NCI-H128 (cell line): ENCODE results near the gene TMX2.
"Not testable (repeated sequence)": the region's sequence is repeated elsewhere in the genome, so short reads cannot be mapped to it uniquely, and the experiment has no call there.

ENCODE experiments used
- DNase-seq: peaks from one replicate; lab custom pipeline; 2025; ENCODE audit not compliant: unreplicated experiment; lab: John Stamatoyannopoulos, UW

The TMX2 gene

DNA sequence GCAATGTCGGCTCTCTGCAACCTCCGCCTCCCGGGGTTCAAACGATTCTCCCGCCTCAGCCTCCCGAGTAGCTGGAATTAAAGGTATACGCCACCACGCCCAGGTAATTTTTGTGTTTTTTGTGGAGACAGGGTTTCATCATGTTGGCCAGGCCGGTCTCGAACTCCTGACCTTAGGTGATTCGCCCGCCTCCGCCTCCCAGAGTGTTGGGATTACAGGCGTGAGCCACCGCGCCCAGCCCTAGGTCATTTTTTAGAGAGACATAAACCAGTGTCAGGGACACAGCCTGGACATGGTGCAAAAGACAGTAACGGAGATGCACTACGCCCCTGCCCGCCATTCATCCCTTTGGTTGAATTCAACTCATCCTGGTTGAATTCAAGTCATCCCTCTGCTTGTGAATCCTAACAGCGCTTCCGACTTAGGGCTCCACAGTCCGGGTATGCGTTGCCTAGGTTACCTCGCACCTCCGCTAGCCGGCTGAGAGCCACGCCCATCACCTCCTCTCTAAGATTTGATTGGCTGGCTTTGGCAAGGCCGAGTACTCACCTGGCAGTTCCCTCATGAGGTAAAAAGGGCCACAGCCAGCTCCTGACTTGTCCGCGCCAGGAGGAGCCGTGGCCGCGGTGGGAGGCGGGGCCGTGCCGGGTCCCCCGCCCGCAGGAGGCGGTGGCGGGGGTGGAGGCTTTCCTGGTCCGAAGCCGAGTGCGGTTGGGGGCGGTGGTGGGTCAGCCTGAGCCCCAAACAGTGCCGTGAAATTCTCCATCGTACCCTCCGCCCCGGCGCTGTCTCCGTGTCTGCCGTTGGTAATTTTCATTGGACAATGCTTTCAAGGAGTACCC, 758 bp upstream of the TMX2 start, which contains the start of gene MED19:
TSS of gene MED19 (minus strand) at position 802 of the 842 bp plus-strand sequence. CDS start at position 766, 36 bp downstream.
- peak; percentile 82 for DNase-seq

DNA sequence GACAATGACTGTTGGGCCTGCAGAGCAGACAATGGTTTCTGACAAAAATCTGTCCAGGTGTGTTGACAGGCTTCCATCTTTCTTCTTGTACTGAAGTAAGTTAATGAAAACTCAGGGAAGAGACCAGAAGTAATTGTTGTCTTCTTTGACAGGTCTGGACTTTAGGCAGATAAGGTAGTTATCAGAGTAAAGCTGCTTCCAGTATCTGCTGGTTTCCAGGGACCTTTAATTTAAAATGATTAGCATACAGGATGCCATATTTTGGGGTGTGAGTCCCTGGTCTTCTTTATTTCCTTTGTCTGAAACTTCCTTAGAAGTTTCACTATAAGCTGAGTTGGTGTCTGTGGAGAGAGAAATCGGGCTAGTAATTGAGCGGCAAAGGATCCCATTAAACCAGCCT, 1.4 kb downstream of the TMX2 start:
- DNase-seq, result no peak

DNA sequence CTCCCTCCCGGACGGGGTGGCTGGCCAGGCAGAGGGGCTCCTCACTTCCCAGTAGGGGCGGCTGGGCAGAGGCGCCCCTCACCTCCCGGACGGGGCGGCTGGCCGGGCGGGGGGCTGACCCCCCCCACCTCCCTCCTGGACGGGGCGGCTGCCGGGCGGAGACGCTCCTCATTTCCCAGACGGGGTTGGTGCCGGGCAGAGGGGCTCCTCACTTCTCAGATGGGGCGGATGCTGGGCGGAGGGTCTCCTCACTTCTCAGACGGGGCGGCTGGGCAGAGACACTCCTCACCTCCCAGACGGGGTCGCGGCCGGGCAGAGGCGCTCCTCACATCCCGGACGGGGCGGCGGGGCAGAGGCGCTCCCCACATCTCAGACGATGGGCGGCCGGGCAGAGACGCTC, 4.3 kb downstream of the TMX2 start:
- not testable (repeated sequence) for DNase-seq

DNA sequence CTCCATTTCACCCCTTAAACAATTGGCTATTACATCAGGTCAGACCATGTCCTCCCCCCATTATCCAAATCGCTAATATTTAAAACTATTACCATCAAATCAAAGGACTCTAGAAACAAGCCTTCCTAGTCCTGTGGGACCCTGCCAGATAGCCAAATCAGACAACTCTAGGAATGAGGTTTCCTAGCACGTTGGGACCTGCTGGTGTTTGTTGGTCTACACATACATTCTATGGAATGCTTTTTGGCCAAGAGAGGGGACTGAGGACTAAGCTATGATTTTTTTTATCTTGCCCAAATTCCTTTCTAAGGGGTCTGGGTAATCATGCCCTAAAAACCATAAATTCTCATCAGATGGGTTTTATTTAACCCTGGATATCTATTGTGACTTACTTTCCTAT, 14.8 kb downstream of the TMX2 start:
- DNase-seq, result no peak

DNA sequence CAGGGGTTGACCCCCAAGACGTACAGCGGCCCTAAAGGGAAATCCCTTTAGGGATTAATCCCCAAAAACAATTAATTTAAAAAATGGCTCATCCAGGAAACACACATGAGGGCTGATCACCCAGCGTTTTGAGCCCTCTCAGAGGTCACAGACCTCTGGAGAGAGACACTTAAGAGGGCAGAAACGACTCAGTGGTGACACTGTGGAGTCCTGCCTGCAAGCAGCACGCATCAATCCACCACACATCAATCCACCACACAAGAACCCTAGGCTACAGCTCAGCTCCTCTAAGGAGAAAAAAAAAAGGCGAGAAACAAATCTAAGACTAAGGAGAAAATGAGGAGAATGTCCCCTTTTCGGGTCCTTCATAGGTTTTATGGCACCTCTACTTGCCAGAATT, 16.4 kb downstream of the TMX2 start:
- DNase-seq, result no peak

DNA sequence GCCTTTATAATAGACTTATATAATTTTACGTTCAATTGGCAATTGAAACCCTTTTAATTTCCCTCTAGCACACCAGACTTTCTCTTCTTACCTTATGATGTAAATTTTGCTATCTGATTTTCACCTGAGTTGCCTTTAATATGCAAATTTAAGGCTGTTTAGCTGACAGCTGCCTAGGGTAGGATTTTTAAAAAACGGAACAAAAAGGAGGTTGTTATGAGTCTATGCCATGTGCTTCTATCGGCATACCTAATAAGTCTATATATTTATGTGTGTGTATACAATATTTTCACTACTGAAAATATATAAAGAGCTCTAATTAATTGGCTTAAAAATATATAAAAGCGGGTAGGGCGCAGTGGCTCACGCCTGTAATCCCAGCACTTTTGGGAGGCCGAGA, 17.1 kb downstream of the TMX2 start:
- no peak for DNase-seq

DNA sequence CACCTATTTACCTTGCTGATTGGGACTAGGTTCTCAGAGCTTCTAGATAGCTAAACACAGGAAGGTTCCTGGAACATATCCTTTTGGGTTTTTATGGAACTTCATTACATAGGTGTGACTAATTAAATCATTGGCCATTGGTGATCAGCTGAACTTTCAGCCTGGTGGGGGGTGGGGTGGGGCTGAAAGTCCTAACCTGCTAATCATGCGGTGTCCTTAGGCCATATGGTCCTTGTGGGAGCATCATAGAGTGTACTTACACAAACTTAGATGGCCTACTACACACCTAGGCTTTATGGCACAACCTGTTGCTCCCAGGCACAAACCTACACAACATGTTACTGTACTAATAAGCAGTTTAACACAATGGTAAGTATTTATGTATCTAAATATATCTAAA, 20.3 kb downstream of the TMX2 start:
- no peak for DNase-seq

DNA sequence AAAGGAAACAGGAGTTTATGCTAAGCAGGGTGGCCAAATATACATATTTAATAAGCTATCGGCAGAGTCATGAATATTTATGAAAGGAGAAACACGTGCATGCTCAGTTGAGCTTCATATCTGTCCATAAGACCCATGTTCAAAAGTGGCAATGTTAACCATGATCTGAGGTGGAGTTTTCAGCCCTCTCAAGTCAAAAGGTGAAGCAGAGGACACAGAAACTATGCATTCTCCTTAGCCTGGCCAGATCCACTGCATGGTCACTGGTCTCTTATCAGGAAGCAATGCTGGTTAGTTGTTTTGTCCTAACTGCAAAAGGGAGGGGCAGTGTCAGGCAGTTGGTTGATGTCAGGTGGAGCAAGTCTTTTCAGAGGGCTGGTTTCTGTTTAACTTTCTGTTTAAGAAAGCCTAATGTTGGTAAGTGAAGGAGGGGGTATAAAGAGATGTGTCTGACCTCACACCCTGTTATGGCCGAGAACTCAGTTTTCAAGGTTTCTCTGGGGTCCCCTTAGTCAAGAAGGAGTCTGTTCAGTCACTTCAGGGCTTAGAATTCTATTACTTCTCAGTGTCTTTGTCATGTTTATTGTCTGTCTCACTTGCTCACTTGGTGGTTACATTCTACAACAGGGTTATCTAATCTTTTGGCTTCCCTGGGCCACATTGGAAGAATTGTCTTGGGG, 23.4 kb downstream of the TMX2 start:
- DNase-seq, result no peak

DNA sequence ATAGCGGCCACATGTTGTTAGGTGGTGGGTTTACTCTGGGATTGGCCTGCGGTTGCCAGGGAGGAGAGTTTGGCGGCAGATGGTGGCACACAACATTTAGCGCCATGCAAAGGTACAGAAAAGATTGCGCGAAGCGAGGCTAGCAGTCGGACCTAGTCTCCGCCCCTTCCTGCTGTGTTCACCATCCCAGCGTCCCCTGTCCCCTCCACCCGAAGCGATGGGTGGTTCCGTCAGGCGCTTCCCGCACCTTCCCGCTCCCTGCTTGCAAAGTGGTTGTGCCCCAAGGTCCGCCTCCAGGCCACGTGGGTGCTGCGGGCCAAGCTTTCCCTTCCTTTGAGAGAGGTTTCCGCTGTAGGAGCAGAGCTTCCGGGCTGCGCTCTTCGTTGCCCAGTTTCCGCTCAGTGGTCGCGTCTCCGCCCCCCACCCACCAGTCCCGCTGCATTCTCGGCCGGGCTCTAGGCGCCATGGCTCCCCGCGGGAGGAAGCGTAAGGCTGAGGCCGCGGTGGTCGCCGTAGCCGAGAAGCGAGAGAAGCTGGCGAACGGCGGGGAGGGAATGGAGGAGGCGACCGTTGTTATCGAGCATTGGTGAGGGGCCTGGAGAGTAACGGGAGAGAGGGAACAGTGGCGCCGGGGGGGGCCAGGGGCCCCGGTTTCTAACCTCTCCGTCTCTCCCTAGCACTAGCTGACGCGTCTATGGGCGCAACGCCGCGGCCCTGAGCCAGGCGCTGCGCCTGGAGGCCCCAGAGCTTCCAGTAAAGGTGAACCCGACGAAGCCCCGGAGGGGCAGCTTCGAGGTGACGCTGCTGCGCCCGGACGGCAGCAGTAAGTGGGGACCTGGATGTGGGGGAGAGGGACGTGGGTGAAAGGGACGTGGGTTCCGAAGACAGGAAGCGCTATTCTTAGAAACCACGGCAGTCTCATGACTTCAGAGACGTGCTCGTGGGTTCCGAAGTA, 29.0 kb downstream of the TMX2 start, which contains the start of gene SELENOH:
TSS of gene SELENOH (plus strand) at position 360 of the 955 bp plus-strand sequence. CDS start at position 465, 105 bp downstream.
- peak; percentile 95 for DNase-seq

DNA sequence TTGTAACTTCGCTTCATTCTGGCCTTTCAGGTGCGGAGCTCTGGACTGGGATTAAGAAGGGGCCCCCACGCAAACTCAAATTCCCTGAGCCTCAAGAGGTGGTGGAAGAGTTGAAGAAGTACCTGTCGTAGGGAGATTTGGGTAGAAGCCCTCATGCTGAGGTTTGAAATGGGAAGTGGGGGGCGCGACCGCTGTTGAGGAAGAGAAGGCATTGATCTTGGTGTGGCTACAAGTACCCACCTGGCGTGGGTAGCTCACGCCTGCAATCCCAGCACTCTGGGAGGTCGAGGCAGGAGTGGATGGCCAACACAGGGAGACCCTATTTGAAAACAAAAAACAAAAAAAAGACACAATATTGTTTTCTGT, 29.7 kb downstream of the TMX2 start:
- DNase-seq, result no peak

DNA sequence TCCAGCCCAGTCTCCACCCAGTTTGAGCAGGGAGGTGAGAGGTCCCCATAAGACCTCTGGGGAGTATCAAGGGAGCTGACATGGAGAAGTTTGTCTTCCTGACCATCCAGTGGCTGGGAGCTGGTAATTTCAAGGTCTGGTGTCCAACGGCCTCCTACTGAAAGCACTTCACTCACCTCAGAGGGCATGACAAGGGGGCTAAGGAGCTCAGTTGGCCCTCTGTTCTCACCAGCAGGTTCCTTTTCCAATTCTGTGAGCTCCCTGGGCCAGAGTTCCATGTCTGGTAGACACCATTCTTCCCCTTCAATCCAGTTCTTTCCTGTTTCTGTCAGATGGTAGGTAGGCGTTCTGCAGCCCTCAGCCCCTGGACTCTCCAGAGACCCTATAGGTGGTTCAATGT, 32.0 kb downstream of the TMX2 start:
- no peak for DNase-seq

DNA sequence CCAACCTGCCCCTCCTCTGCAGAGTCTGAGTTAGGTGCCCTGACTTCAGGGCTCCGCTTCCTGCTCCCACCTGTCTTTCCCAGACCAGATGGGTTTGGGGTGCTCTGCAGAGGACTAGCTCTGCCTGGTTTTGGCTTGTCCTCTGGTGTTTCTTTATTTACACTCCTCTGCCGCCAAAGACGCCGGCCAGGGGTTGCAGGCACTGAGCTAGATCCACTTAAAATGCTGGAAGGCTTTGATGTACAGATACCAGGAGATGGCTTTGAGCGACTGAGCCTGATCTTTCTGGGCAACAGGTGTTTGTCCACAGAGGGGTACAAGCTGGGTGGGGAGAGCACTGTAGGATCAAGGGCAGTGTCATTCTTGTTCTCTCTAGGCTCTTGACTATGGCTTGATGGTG, 32.8 kb downstream of the TMX2 start:
- no peak for DNase-seq

DNA sequence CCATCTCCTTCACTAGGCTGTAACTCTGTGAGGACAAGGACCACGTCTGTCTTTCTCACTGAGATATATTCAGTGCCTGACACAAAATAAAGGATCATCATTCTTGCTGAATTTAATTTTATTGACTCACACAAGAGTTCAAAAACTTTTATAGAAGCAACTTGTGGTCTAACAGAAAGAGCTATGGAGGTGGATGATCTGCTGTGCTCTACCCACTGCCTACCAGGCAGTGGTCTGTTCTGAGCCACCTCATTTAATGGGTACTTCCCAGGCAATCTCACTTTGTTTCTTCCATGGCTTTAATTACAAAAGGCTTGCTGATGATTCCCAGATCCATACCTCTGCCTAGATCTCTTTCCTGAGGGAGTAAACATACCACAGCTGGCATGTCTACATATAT, 34.5 kb downstream of the TMX2 start:
- no peak for DNase-seq

DNA sequence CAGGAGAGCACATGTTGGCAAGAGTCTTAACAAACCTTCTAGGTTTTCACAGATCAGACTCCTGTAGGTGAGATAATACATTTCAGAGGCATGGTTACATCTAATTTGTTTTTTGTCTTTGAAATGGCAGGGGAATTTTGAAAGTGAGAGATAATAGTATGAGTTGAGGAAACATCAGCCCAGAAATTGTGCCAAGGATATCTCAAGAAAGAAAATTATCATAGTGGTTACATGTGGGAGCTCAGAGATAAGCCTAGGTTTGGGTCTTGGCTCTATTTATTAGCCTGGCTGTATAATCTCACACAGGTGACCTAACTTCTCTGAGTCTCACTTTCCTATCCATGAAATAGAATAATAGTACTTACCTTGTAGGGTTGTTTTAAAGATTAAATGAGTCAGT, 38.8 kb downstream of the TMX2 start:
- DNase-seq, result no peak

DNA sequence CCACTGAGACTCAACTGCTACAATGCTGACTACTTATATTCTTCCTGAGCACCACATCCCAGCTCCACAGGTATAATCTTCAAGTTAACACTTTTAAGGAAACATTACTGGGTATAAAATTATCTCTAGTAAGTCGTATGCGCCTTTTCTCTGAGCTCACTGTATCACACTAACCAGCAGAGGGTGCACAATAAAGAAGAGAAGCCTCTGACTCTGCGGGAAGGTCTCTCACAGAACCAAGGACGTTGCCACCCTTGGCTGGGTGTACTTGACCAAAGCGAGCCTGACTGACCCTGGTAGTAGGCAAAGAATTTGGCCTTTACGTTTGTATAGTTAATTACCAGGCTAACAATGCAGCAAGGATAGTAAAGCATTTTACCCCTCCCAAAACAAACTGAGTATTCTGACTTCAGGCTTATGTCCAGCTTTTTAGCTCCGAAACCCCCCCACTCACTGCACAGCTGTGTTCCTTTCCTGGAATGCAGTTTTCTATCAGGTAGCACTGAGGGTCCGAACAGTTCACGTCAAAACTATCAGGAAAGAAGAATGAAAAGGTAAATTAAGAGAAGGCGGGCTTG, 39.4 kb downstream of the TMX2 start, which contains the start of gene BTBD18:
TSS of gene BTBD18 (minus strand) at position 144 of the 578 bp plus-strand sequence. CDS start 631 bp downstream, outside the sequence.
- no peak for DNase-seq

DNA sequence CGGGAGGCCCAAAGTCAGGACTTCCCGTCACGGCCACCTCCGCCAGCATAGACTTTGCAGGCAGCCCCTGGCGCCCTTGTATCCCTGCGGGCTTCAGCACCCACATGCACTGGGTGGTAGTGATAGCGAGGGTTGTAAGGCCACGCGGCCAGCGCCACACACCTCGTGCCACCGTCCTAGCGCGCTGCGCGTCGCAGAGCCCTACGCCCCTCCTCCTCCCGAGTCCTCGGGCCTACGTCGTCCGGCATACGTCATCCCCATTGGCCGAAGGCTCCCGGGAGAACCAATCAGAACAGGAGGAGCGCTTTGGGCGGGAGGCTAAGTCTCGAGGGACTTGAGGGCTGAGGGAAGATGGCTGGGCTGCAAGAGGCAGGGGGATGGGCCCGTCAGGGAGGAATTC, 40.6 kb downstream of the TMX2 start:
- DNase-seq, result no peak

DNA sequence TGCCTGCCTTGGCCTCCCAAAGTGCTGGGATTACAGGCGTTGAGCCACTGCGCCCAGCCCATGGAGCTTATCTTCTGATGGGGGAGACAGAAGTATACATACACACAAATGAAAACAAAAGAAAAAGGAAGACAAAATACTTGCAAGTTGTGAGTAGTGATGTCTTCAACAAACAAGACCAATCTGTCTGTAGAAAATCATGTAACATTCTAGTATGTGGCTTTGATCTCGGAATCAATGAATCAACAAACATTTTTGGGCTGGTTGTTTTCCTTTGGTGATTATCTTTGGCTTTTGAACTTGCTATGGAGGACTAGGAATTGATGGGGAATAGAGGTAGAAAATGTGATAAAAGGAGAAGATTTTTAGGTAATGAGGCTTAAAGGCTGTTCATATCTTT, 45.8 kb downstream of the TMX2 start:
- no peak for DNase-seq

DNA sequence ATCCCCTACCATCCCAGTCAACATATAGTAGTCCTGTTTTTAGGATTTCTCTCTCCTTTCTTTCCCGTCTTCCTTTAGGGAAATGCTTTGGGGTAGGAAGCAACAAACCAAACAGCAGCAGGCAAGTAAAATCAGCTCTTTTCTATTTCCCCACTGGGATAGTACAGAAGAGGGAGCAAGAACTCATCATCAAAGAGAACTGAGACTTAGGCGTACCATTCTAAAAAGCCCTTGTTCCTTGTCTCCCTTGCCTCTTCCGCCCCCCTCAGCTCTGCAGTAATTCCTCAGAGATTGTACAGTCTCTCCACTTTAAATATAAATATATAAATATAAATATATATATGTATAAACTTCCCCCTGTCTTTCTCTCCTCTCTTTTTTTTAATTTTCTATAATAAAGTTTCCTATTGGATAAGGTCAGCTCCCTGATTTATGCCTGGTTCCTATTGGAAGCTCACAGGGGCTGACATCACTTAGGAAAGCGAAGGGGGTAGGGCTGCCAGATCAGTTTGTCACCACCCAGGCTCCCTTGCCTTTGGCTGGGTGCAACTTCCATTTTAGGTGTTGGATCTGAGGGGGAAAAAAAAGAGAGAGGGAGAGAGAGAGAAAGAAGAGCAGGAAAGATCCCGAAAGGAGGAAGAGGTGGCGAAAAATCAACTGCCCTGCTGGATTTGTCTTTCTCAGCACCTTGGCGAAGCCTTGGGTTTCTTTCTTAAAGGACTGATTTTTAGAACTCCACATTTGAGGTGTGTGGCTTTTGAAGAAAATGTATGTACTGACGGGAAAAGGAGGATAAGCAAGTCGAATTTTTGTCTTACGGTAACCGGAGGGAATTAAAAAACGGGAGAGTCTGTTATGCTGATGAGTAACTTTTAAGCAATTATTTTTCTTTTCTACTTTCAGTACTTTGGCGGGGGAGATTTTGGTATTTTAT, 49.2 kb downstream of the TMX2 start, which contains the start of gene CTNND1:
TSS of gene CTNND1 (plus strand) at position 502 of the 934 bp plus-strand sequence. CDS start 29,677 bp downstream, outside the sequence.
- peak; percentile 73 for DNase-seq

DNA sequence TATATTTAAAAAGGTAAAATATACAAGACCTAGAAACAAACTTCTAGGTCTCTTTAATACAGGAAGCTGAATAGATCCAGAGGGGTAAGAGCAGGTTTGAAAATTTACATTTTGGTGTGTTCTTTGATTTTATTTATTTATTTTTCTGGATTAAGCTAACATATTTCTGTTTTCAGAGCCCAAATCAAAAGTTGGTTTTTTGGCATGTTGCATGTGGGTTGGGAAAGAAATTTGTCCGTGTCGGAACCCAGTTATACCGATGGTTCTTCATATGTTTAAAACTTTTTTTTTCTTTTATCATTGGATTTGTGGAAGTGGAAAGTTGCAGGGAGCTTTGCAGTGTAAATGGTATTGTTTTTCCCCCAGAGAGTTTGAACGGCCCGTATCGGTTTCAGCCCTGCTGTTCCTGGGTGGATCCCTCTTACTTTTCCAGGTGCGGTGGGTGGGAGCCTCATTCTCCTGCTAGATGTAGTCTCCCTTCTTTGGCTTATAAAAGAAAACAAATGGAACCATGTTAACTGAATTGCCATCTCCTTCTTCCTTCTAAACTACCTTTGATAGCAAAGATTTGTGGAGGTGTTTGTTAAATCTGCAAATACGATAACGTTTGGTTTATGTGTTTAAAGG, 50.0 kb downstream of the TMX2 start:
- no peak for DNase-seq
